MM.1S (cell line): ENCODE results near the gene ZNF282.

Source experiments
- DNase-seq: peaks from one replicate; pipeline ENCODE4 v3.0.0-alpha.2; 2015
- H2AFZ ChIP-seq: fragments of 300-600 bp; sonication (generic); 2 replicates; pipeline ENCODE4 v1.6.0; 2016; ENCODE audit warnings: antibody characterized with exemption, low read length
- H3F3A ChIP-seq: fragments of 300-600 bp; sonication (generic); 2 replicates; pipeline ENCODE4 v1.6.1; 2016; ENCODE audit warnings: mild to moderate bottlenecking, antibody characterized with exemption, low read length, moderate library complexity, mixed read lengths; ENCODE audit not compliant: insufficient read depth
- H3K27ac ChIP-seq: fragments of 300-600 bp; sonication (generic); 2 replicates; pipeline ENCODE4 v1.5.1; 2016; ENCODE audit warnings: mild to moderate bottlenecking, low read length
- H3K27me3 ChIP-seq: fragments of 300-600 bp; sonication (generic); replicated peaks from 2 replicates; pipeline ENCODE4 v1.6.0; 2016; ENCODE audit warnings: low read length; ENCODE audit not compliant: insufficient read depth
- H3K36me3 ChIP-seq: fragments of 300-600 bp; sonication (generic); replicated peaks from 2 replicates; pipeline ENCODE4 v1.6.1; 2016; ENCODE audit warnings: mild to moderate bottlenecking, low read length, mixed read lengths; ENCODE audit not compliant: insufficient read depth
- H3K4me1 ChIP-seq: fragments of 300-600 bp; sonication (generic); 2 replicates; pipeline ENCODE4 v1.6.1; 2016; ENCODE audit warnings: low read length, mixed read lengths
- H3K4me2 ChIP-seq: fragments of 300-600 bp; sonication (generic); 2 replicates; pipeline ENCODE4 v1.6.0; 2016; ENCODE audit warnings: low read depth, low read length
- H3K4me3 ChIP-seq: fragments of 300-600 bp; sonication (generic); 2 replicates; pipeline ENCODE4 v1.5.1; 2016; ENCODE audit warnings: low read length, mixed read lengths
- H3K79me2 ChIP-seq: fragments of 300-600 bp; sonication (generic); 2 replicates; pipeline ENCODE4 v1.6.1; 2016; ENCODE audit warnings: mixed run types, low read length, mixed read lengths
- H3K9ac ChIP-seq: fragments of 300-600 bp; sonication (generic); 2 replicates; pipeline ENCODE4 v1.6.1; 2016; ENCODE audit warnings: low read length, mixed read lengths
- H3K9me2 ChIP-seq: fragments of 300-600 bp; sonication (generic); replicated peaks from 2 replicates; pipeline ENCODE4 v1.6.1; 2016; ENCODE audit warnings: mild to moderate bottlenecking, low read length, mixed read lengths; ENCODE audit not compliant: insufficient read depth
- H3K9me3 ChIP-seq: fragments of 300-600 bp; sonication (generic); replicated peaks from 2 replicates; pipeline ENCODE4 v1.6.1; 2016; ENCODE audit warnings: mild to moderate bottlenecking, low read length, mixed read lengths; ENCODE audit not compliant: insufficient read depth
- H4K20me1 ChIP-seq: fragments of 300-600 bp; sonication (generic); 2 replicates; pipeline ENCODE4 v1.6.1; 2016; ENCODE audit warnings: mild to moderate bottlenecking, low read length, moderate library complexity, mixed read lengths; ENCODE audit not compliant: insufficient read depth
- CTCF ChIP-seq: fragments of 300-600 bp; sonication (generic); IDR thresholded peaks from 2 replicates; pipeline ENCODE4 v1.5.1; 2016; ENCODE audit warnings: antibody characterized with exemption, low read length, mixed read lengths
- EZH2 ChIP-seq: fragments of 300-600 bp; sonication (generic); optimal IDR thresholded peaks from 2 replicates; pipeline ENCODE3; 2017; ENCODE audit warnings: low read depth, mild to moderate bottlenecking, antibody characterized with exemption, low read length, mixed read lengths
- EZH2phosphoT487 ChIP-seq: fragments of 300-600 bp; sonication (generic); IDR thresholded peaks from 2 replicates; pipeline ENCODE4 v1.6.1; 2018; ENCODE audit warnings: antibody characterized with exemption, low read length

Gene ZNF282

GRCh38 chr7:149171892-149172533 is 23.3 kb upstream of the ZNF282 start:
- TF ChIP-seq CTCF: no peak
- TF ChIP-seq EZH2phosphoT487: no peak
- no peak for TF ChIP-seq EZH2
- H3K27ac ChIP-seq: no peak overlapping the region
- peaks cover 7% of the 10 kb centered on the region; the same call in 1 of the 2 replicates for H3K36me3 ChIP-seq

GRCh38 chr7:149172534-149172920 is 22.8 kb upstream of the ZNF282 start:
- no peak for TF ChIP-seq CTCF
- TF ChIP-seq EZH2phosphoT487: no peak
- Histone ChIP-seq H3K9ac (no peak overlapping the region), H3K36me3 (peaks cover 7% of the 10 kb centered on the region; the same call in 1 of the 2 replicates)

More at GRCh38 chr7:149171892-149172533, 23.3 kb upstream of the ZNF282 start:
- Histone ChIP-seq H4K20me1 (no peaks in the 10 kb centered on the region), H3K79me2 (no peaks in the 10 kb centered on the region), H2AFZ (no peak overlapping the region), H3K27me3 (no peaks in the 10 kb centered on the region), H3K4me1 (no peaks in the 10 kb centered on the region), H3K4me3 (no peak overlapping the region), H3K9me2 (no peaks in the 10 kb centered on the region), H3K9me3 (no peaks in the 10 kb centered on the region), H3K4me2 (no peak overlapping the region), H3F3A (no peaks in the 10 kb centered on the region), H3K9ac (no peak overlapping the region)
- DNase-seq: no peak

GRCh38 chr7:149175150-149175549 is 20.2 kb upstream of the ZNF282 start:
- Histone ChIP-seq H3K4me2 (no peak overlapping the region), H3K9ac (no peak overlapping the region), H4K20me1 (no peaks in the 10 kb centered on the region), H3K9me2 (no peaks in the 10 kb centered on the region), H3K36me3 (0 out of 2 replicates have a peak, but pooled peaks cover 5% of the 10 kb centered on the region), H3K9me3 (no peaks in the 10 kb centered on the region), H3K4me3 (no peak overlapping the region), H2AFZ (no peak overlapping the region), H3K27ac (no peak overlapping the region), H3K4me1 (no peaks in the 10 kb centered on the region), H3K79me2 (no peaks in the 10 kb centered on the region), H3F3A (no peaks in the 10 kb centered on the region), H3K27me3 (no peaks in the 10 kb centered on the region)
- TF ChIP-seq EZH2phosphoT487: no peak
- no peak for TF ChIP-seq CTCF
- TF ChIP-seq EZH2: no peak
- no peak for DNase-seq

More at GRCh38 chr7:149172534-149172920, 22.8 kb upstream of the ZNF282 start:
- DNase-seq: no peak
- Histone ChIP-seq H3K27me3 (no peaks in the 10 kb centered on the region), H2AFZ (no peak overlapping the region), H3K4me2 (no peak overlapping the region), H3K9me3 (no peaks in the 10 kb centered on the region), H3K27ac (no peak overlapping the region), H3F3A (no peaks in the 10 kb centered on the region), H3K79me2 (no peaks in the 10 kb centered on the region), H4K20me1 (no peaks in the 10 kb centered on the region), H3K4me1 (no peaks in the 10 kb centered on the region), H3K4me3 (no peak overlapping the region), H3K9me2 (no peaks in the 10 kb centered on the region)
